ENCODE measurements around the gene CHMP4B. TPM values are rescaled to one million over a fixed set of nuclear protein-coding genes. Genes with fewer than 3 reads are reported as not detected.

Gene CHMP4B
- total and polyA plus RNA-seq, 3 donors from 2014 or later, result 98.3 to 114 (median 102) TPM

- WGBS, 2 donors, result 92 to 93% methylated on average over 5 of the region's 5 CpGs
Measured at GRCh38 chr20:33783256-33783655, 27.9 kb upstream of the CHMP4B start.

GRCh38 chr20:33783818-33784217 is 27.3 kb upstream of the CHMP4B start:
- no peak overlapping the region for H3K4me3 ChIP-seq
- no peaks in the 10 kb centered on the region for H3K36me3 ChIP-seq (ENCODE audit: low read depth, missing control alignments)
- intact Hi-C loops (cut with DNase I; ENCODE audit: low total_unique reads), result no loop called here
- H3K27ac ChIP-seq, result no peak overlapping the region
- TF ChIP-seq POLR2A (IDR thresholded peaks at IDR 0.05), result no peak
- TF ChIP-seq, protein P1, sequence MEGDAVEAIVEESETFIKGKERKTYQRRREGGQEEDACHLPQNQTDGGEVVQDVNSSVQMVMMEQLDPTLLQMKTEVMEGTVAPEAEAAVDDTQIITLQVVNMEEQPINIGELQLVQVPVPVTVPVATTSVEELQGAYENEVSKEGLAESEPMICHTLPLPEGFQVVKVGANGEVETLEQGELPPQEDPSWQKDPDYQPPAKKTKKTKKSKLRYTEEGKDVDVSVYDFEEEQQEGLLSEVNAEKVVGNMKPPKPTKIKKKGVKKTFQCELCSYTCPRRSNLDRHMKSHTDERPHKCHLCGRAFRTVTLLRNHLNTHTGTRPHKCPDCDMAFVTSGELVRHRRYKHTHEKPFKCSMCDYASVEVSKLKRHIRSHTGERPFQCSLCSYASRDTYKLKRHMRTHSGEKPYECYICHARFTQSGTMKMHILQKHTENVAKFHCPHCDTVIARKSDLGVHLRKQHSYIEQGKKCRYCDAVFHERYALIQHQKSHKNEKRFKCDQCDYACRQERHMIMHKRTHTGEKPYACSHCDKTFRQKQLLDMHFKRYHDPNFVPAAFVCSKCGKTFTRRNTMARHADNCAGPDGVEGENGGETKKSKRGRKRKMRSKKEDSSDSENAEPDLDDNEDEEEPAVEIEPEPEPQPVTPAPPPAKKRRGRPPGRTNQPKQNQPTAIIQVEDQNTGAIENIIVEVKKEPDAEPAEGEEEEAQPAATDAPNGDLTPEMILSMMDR (IDR thresholded peaks at IDR 0.05), result no peak
- no peaks in the 10 kb centered on the region for H3K4me1 ChIP-seq
- H3K9me3 ChIP-seq, result no peaks in the 10 kb centered on the region
- WGBS, 2 donors, result 83 to 90% methylated on average over 4 to 5 of the region's 5 CpGs
- no peak for DNase-seq
- H3K27me3 ChIP-seq, result no peaks in the 10 kb centered on the region

More at GRCh38 chr20:33783256-33783655, 27.9 kb upstream of the CHMP4B start:
- no peaks in the 10 kb centered on the region for H3K9me3 ChIP-seq
- intact Hi-C loops (cut with DNase I; ENCODE audit: low total_unique reads), result no loop called here
- H3K36me3 ChIP-seq (ENCODE audit: low read depth, missing control alignments), result no peaks in the 10 kb centered on the region
- DNase-seq, result no peak
- no peaks in the 10 kb centered on the region for H3K27me3 ChIP-seq
- no peaks in the 10 kb centered on the region for H3K4me1 ChIP-seq
- H3K4me3 ChIP-seq, result no peak overlapping the region
- H3K27ac ChIP-seq, result no peak overlapping the region
- no peak for TF ChIP-seq POLR2A (IDR thresholded peaks at IDR 0.05)
- TF ChIP-seq, protein P1 (IDR thresholded peaks at IDR 0.05), result no peak

- no peaks in the 10 kb centered on the region for H3K9me3 ChIP-seq
- H3K4me1 ChIP-seq, result no peaks in the 10 kb centered on the region
- WGBS, 2 donors, result 83 to 100% methylated on average over 1 to 2 of the region's 2 CpGs
- no peak overlapping the region for H3K27ac ChIP-seq
- no peaks in the 10 kb centered on the region for H3K27me3 ChIP-seq
- TF ChIP-seq, protein P1 (IDR thresholded peaks at IDR 0.05), result no peak
- no peak for TF ChIP-seq POLR2A (IDR thresholded peaks at IDR 0.05)
- intact Hi-C loops (cut with DNase I; ENCODE audit: low total_unique reads), result no loop called here
- H3K36me3 ChIP-seq (ENCODE audit: low read depth, missing control alignments), result no peaks in the 10 kb centered on the region
- H3K4me3 ChIP-seq, result no peak overlapping the region
- DNase-seq, result no peak
Measured at GRCh38 chr20:33784225-33784624, 26.9 kb upstream of the CHMP4B start.

- no peak overlapping the region for H3K27ac ChIP-seq
- DNase-seq, result no peak
- H3K9me3 ChIP-seq, result no peaks in the 10 kb centered on the region
- H3K27me3 ChIP-seq, result no peaks in the 10 kb centered on the region
- TF ChIP-seq POLR2A (IDR thresholded peaks at IDR 0.05), result no peak
- TF ChIP-seq, protein P1 (IDR thresholded peaks at IDR 0.05), result no peak
- no peaks in the 10 kb centered on the region for H3K4me1 ChIP-seq
- intact Hi-C loops (cut with DNase I; ENCODE audit: low total_unique reads), result no loop called here
- no peaks in the 10 kb centered on the region for H3K36me3 ChIP-seq (ENCODE audit: low read depth, missing control alignments)
- no peak overlapping the region for H3K4me3 ChIP-seq
- WGBS, 2 donors, result 88 to 92% methylated on average over 5 of the region's 5 CpGs
Measured at GRCh38 chr20:33785503-33785902, 25.6 kb upstream of the CHMP4B start.

- H3K9me3 ChIP-seq, result no peaks in the 10 kb centered on the region
- DNase-seq, result no peak
- 73 to 81% methylated on average over 7 to 9 of the region's 9 CpGs for WGBS, 2 donors
- no peak overlapping the region for H3K4me3 ChIP-seq
- no peaks in the 10 kb centered on the region for H3K4me1 ChIP-seq
- no peaks in the 10 kb centered on the region for H3K27me3 ChIP-seq
- intact Hi-C loops (cut with DNase I; ENCODE audit: low total_unique reads), result no loop called here
- no peaks in the 10 kb centered on the region for H3K36me3 ChIP-seq (ENCODE audit: low read depth, missing control alignments)
- H3K27ac ChIP-seq, result no peak overlapping the region
- TF ChIP-seq, protein P1 (IDR thresholded peaks at IDR 0.05), result no peak
- TF ChIP-seq POLR2A (IDR thresholded peaks at IDR 0.05), result no peak
Measured at GRCh38 chr20:33787253-33787891, 23.8 kb upstream of the CHMP4B start.
